T-helper 2 cell (primary cell): ENCODE data around the gene TMEM256.

Experiments used
- DNase-seq, 5 experiments: peaks; one replicate each; pipeline versions ENCODE4 v3.0.0 to v3.0.0-alpha.2; 2012 to 2022
- total RNA-seq, 2 donors: gene quantifications; one replicate each; lab custom pipeline; 2026; lab: John Stamatoyannopoulos, UW

Gene TMEM256
- total RNA-seq: 1.2 to 1.6 reads per million in 2 donors

DNA sequence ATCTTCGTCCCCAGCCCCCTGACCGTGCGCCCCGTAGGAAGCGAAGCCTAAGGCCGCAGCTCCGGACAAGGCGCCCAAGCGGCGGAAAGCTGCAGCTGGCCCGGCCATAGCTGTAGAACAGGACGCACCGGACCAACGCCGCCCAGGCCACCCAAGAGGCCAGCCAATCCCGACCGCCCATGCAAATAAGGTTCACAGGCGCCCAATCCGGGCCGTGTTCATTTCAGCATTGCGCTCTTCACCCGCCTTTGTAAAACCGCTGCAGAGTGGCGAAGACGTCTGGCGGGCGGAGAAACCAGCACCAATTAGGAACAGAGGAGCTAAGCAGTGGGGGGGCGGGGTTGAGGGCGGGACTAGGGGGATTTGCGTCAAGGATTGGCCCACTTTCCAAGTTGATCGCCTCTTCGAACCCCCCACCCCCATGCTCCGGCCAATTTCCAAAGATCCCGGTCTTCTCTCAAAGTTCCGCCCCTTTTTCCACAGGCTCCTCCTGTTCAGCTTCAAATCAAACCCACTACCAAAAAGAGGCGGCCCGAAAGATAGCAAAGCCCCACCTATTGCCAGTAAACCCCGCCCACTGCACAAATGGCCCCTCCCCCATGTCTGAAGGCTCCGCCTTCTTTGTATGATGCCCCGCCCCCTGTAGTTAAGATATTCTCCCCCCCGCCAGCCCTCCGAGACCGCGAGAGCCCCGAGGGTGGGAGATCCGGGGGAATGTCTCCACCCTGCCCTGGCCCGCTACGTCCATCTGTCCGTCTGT is at the start of gene TMEM256:
TSS of gene TMEM256 (minus strand) at position 121 of the 760 bp plus-strand sequence. CDS start at position 108, 13 bp downstream.
- DNase-seq: peak; percentile 90 to 99 (median 92)

DNA sequence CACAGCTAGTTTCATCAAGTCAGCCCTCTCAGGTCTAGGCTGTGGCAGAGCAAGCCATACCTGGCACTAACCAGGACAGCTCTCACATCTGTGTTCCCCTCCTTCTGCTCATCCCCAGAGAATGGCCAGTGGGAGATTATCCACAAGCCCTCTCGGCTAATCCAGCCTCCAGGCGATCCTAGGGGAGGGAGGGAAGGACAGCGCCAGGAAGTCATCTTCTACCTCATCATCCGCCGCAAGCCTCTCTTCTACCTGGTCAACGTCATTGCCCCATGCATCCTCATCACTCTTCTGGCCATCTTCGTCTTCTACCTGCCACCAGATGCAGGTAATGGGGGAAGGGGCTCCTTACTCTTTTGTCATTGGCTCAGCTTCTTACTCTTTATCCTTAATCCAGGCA is 44.6 kb upstream of the TMEM256 start:
- DNase-seq: no peak

DNA sequence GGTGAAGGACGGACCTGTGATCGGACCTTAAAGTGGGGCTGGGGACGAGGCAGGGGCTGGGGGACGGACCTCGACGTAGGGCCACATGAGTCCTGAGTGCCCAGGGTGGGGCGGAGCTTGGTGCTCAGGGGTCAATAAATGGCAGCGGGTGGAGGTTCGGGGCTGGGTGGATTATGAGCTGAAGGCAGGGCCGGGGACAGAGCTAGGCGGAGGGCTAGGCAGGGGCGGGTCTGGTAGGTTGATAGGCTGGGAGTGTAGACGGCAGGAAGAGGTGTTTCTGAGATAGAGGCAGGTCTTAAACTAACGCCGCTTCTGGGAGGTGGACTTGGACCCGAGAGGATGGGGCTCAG is 41.7 kb upstream of the TMEM256 start:
- peak in 2 of 5 experiments; percentile 31 to 56 for DNase-seq

DNA sequence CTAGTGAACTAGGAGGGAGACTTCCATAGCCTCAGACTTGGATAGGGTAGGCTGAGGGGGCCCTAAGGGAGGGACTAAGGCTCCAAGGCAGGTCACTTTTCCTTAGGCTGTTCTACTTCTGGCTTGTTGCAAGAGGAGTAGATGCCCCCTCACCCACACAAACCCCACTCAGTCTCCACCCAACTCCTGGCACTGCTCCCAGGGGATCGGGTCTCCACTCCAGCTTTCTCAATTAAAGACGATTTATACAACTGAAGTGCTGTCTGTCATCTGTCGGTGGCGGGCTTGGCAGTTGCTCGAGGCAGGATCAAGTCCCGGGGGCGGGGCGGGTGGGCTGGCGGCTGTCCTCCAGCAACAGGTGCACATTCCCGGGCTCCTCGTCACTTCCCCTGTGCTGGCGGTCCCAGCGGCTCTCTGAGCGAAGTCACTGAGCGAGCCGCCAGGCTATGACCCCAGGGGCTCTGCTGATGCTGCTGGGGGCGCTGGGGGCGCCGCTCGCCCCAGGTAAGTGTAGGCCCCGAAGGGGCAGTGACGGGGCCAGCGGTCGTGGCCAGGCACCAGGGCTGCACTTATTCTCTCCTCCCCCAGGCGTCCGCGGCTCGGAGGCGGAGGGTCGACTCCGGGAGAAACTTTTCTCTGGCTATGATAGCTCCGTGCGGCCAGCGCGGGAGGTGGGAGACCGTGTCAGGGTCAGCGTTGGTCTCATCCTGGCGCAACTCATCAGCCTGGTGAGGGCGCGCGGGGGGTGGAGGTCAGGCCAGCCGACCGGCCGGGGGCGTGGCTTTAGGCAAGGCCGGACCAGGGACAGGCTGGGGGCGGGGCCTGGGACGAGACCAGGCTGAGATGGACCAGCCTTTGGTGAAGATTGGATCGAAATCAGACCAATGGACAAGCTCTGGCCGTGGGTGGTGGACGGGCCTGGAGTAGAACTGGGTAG is 41.1 kb upstream of the TMEM256 start, which contains the start of gene CHRNB1:
TSS of gene CHRNB1 (plus strand) at position 380 of the 937 bp plus-strand sequence. CDS start at position 447, 67 bp downstream.
- no peak for DNase-seq

DNA sequence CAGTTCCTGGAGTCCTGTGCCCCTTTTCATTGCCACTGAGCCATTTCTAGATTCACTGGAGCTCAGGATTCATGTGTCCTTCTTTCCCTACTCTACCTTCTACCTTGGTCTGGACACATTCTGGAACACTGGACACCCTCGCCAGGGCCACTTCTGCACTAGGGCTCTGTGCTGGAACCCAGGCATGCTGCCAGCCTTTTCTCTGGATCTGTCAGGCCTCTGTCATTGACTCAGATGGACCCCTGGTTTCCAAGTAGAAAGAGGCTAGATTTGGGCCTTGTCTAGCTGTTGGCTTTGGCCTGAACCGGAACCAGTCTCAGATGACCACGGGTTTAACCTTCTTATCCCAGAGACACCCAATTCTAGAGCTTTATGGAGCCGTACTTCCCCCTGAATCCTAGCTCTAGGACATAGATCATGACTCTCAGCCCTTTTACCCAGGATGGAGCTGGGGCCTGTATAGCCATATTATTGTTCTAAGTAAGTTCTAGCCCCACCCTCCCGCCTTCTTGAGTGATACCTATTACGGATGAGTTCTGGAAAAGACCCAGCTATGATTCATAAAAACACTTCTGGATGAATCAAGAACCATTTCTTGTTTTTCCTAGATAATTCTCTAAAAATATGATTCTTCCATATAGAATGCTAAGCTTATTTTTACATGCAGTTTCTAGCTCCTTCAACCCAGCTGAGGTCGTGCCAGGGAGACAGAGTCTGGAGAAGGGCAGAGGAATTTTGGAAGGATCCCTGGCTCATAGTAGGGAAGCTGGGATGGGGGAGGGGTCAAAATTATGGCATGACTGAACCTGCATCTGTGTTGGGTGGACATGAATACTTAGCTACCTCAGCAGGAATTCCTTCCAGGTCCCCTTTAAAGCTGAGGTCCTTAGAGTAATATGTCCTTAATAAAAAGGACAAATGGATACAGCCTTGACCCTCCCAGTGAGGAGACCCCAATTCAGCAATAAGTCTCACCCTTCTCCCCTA is 39.9 kb upstream of the TMEM256 start:
- DNase-seq: no peak

DNA sequence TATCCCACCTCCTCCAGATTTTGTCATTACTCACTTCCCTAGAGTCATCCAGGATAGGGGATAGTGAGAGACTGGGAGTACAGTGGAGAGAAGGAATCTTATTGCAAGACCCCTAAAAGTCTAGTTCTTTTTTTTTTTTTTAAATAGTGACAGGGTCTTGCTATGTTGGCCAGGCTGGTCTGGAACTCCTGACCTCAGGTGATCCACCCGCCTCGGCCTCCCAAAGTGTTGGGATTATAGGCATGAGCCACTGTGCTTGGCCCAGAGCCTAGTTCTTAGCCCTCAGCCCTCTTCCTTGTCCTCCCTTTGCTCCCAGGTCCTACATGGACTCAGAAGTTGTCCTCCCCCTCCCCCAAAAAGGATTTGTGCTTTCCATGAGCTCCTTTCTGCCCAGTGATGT is 38.2 kb upstream of the TMEM256 start:
- DNase-seq: no peak

DNA sequence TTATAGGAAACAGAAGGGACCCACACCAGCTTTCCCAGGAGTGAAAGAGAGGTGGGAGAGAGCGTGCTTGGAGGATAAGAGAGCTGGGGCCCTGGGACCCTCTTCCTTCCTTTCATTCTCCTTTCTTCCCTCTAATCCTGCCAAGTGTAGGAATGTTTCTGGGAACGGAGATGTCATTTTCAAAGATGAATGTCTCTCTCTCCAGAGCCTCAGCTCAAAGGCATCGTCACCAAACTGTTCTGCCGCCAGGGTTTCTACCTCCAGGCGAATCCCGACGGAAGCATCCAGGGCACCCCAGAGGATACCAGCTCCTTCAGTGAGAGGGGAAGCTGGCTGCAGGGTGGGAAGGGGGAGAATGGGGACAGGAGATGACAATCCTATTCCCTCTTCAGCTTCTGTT is 37.4 kb upstream of the TMEM256 start:
- DNase-seq: no peak

DNA sequence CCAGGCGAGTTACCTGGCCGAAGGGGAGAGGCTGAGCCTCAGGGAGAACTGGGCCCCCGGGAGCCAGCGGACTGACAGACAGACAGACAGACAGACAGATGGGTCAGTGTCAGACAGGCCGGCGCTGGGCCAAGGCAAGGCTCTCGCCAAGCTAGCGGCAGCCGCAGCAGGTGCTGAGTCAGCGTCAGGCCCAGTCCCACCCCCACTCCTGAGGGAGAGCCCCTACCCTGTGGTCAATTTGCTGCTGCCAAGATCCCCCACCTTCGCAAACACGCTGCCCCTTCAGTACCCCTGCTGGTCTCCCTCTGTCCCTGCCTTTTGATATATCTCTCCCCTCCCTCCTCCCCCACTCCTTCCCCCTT is 36.9 kb upstream of the TMEM256 start:
- DNase-seq: no peak

DNA sequence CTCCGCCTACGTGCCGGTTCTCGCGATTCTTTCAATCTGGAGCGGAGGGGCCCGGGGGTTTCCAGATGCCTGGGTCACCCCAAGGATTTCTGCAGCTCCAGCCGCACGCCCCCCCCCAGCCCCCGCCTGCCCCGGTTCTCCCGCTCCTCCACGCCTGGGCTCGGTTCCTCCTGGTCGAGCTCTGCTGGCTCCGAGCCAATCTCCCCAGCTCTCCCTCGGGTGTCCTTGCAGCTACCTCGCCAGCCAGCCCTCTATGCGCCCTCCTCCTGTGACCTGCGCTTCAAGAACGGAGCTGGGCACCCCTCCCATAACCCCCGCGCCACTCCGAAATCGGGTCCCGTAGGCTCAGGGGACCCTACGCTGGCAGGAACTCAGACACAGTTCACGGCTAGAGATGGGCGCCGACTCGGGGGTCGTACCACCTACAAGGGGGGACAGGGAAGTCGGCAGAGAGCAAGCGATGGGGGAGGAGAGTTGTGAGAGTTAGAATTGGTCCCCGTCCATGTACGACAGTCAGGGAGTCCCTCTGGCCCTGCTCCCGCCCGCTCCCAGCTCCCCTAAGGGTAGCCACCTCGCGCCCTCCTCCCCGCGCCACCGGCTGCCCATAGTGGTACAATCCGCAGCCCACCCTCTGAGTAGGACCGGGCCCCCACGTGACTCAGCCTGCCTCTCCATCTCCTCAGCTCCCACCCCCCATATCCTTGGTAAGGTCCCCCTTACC is 36.4 kb upstream of the TMEM256 start:
- peak in 2 of 5 experiments; percentile 18 to 63 for DNase-seq

DNA sequence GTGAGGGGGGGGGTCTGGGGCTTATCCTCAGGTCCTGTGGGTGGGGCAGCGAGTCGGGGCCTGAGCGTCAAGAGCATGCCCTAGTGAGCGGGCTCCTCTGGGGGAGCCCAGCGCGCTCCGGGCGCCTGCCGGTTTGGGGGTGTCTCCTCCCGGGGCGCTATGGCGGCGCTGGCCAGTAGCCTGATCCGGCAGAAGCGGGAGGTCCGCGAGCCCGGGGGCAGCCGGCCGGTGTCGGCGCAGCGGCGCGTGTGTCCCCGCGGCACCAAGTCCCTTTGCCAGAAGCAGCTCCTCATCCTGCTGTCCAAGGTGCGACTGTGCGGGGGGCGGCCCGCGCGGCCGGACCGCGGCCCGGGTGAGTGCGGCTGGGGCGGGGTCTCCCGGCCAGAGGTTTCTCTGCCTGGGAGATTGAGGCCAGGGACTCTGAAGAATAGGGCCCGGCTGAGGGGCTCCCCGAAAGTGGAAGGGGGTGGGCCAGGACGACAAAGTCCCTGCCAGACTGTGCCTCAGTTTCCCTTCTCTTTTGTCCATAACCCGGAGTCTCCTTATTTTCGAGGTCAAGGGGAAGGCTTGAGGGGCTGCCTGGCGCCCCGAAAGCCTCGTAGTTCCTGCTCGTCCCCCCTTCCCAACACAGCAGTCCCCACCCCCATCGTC is 35.7 kb upstream of the TMEM256 start, which contains the start of gene FGF11:
TSS of gene FGF11 (plus strand) at position 51 of the 651 bp plus-strand sequence. CDS start at position 160, 109 bp downstream.
- peak in 1 of 5 experiments; percentile 25 for DNase-seq

DNA sequence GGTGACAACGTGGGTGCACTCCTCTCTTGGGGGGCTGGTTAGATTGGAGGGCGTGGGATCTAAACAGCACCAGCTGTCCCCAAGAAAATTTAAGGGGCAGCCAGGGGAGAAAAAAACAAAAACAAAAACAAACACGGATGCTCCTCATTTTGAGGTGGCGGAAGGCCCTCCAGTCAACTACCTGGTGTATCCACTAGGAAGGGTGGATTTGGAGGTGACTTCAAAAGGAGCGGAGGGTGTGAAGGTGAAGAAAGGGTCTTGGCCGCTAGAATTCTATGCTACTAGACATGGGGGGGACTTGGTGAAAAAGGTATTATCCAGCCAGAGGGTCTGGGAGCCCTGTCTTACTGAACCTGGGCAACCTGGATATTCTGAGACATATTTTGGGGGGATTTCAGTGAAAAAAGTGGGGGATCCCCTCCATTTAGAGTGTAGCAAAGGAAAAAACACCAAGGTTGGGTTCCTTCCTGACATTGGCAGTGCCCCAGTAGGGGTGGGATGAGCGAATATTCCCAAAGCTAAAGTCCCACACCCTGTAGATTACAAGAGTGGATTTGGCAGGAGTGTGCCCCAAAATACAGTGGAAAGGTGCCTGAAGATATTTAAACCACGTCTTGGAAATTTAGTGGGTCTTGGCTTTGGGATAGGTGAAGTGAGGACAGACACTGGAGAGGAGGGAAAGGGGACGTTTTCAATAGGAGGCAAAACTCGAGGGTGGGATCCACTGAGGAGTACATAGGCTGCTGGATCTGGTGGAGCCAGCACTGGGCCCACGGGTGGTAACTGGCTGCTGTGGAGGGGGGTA is 35.0 kb upstream of the TMEM256 start:
- no peak for DNase-seq

DNA sequence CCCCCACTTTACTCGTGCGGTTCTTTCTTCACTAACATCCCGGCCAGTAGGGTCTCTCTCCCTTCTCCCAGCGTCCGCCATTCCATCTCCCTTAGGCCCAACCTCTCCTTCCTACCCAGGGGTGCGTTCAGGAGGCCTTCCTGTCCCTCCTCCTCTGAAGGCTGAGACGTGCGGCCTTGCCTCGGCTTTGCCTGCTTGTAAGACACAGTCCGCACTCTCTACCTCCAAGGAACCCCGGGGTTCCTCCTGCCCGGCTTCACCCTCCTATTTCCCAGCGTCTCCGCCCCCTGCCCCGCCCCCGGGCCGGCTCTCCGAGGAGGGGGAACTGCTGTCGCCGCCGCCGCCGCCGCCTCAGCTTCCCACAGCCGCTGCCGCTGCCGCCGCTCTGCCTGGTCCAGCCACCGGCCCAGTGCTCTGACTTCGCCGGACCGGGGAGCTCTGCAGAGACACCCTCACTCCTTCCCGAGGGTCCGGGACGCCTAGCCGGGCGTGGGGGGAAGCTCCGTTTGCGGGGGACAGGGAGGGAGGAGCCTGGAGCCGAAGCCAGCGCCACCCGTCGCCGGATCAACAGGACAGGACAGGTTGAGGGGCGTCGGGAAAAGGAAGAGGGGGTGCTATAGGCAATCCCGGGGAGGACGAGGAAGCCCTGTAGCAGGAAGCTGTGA is 34.2 kb upstream of the TMEM256 start:
- peak in 4 of 5 experiments; percentile 13 to 40 (median 25) for DNase-seq

DNA sequence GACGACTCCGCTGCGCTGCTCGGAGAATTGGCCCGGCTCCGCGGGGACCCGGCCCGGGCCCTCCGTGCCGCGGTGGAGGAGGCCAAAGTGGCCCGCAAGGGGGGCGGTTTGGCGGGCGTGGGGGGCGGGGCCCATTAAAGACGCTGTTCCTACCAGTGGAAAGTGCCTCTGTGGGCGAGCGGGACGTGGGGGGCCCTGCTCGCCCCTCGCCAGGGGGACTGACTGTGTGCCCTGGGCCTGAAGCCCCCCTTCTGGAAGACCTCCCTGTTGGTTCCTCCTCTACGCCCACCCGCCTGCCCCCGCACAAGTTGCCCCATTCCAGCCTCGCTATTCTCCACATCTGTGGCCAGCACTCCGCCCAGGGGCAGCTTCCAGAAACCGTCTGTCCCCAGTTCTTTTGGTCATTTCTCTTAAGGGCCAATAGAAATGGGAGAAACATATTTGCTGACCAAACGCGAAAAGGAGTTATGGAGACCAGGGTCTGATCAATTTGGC is 33.5 kb upstream of the TMEM256 start:
- no peak for DNase-seq

DNA sequence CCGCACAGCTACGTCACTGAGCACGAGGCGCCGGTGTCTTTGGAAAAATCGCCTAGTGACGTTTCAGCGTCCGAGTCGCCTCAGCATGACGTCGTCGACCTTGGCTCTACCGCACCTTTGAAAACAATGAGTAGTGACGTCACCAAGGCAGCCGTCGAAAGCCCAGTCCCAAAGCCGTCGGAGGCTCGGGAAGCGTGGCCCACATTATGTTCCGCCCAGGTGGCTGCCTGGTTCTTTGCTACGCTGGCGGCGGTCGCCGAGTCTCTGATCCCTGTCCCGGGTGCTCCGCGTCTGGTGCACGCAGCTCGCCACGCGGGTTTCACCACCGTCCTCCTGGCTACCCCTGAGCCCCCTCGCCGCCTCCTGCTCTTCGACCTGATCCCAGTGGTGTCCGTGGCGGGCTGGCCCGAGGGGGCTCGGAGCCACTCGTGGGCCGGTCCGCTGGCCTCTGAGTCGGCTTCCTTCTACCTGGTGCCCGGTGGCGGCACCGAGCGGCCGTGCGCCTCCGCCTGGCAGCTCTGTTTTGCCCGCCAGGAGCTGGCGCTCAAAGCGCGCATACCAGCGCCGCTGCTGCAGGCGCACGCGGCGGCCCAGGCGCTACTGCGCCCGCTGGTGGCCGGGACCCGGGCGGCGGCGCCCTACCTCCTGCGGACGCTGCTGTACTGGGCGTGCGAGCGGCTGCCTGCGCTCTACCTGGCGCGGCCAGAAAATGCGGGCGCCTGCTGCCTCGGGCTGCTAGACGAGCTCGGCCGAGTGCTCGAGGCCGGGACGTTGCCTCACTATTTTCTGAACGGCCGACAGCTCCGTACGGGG is 32.9 kb upstream of the TMEM256 start:
- peak; percentile 57 to 91 (median 69) for DNase-seq

DNA sequence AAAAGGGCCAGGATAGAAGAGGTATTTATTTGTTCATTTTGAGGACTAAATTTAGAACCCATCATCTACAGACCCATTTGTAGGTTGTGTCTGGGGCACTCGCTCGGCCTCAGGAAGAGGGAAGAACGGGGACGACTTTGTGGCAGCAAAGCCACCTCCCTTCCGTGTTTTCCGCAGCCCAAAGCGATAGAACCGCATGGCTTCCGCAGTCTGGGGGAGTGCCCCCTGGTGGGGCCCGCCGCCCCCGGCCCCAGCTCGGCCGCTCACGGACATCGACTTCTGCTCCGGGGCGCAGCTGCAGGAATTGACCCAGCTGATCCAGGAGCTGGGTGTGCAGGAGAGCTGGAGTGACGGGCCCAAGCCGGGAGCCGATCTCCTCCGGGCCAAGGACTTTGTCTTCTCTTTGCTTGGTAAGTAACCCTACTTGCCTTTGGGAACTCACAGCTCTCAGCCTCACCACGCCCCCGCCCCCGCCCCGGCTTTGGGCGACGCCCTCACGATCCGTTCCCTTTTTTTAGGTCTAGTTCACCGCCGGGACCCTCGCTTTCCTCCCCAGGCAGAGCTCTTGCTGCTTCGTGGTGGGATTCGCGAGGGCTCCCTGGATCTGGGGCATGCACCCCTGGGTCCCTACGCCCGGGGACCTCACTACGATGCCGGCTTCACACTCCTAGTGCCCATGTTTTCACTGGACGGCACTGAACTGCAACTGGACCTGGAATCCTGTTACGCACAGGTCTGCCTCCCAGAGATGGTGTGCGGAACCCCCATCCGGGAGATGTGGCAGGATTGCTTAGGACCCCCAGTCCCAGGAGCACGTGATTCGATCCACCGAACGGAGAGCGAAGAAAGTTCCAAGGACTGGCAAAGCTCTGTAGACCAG is 32.0 kb upstream of the TMEM256 start:
- peak in 4 of 5 experiments; percentile 26 to 77 (median 38) for DNase-seq

DNA sequence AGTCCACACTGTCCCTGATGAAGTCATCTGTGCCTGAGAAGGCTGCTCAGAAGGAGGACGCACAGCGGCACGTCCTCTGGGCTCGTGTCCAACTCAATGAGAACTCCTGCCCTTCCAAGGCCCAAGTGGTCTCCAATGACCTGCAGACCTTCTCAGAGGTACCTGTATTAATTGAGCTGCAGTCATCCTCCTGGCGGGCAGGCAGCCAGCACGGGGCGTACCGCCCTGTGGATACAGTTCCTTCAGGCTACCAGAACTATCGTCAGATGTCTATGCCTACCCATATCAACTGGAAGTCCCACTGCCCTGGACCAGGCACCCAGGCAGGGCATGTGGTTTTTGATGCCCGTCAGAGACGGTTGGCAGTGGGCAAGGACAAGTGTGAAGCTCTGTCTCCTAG is 28.4 kb upstream of the TMEM256 start:
- DNase-seq: no peak

DNA sequence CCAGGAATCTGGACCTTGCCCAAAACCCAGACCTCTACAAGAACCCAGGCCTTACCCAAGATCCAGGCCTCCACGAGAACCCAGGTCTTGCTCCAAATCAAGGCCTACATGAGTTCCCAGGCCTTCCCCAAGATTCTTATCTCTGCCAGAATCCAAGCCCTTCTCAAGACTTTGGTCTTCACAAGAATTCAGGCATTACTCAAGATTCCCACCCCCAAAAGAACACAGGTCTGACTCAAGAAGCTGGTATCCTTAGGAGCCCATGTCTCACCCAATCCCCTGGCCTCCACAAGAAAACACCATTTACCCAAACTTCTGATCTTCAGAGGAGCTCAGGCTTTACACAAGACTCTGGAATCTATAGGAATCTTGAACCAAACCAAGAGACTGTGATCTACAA is 27.3 kb upstream of the TMEM256 start:
- no peak for DNase-seq
